ENCODE results near the gene HECTD4.

GRCh38 chr12:112167031-112167461 lies 215.2 kb downstream of the HECTD4 start:
- TF ChIP-seq CTCF (conservative IDR thresholded peaks at IDR 0.05) (no peak), EZH2 (IDR thresholded peaks at IDR 0.05; ENCODE audit: low read depth) (no peak)

Data from PC-9 (cell line).